ENCODE results near the gene DNAH3. TPM values are rescaled to one million over a fixed set of nuclear protein-coding genes. Genes with fewer than 3 reads are reported as not detected.
"Not testable (repeated sequence)": the region's sequence is repeated elsewhere in the genome, so short reads cannot be mapped to it uniquely, and the experiment has no call there.

DNAH3 gene
- total RNA-seq, 1 experiment from 2014 or later = not detected

DNA sequence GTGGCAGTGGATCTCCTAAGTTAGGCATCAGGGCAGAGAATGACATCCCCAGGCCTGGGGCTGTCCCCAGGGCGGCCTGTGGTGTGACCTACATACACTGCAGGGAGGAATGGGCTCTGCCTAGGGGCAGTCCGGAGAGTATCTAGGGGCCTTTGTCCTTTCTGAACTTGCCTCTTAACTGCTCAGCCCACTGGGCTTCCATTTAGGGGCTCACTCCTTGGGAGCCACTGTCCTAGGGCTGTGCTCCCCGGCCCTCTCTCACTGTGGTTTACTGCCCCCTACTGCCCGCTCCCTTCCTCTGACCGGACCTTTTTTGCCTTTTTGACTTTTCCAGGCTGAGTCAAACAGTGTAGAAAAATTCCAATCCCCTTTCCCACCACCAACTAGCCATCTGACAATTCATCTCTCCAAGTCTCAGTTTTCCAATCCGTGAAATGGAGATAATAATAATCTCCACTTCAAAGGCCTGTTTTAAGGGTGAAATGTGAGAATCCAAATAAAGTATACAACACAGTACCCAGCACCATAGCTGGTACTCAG is 66.8 kb downstream of the DNAH3 start:
- peak; percentile 45 for DNase-seq (ENCODE audit: low spot score)
- in situ Hi-C loops (cut with HindIII; ENCODE audit: low sequenced_read_pairs) = no loop called here

GRCh38 chr16:21081329-21081728 is 69.3 kb downstream of the DNAH3 start:
- in situ Hi-C loops (cut with HindIII; ENCODE audit: low sequenced_read_pairs) = no loop called here
- DNase-seq (ENCODE audit: low spot score) = no peak

- in situ Hi-C loops (cut with HindIII; ENCODE audit: low sequenced_read_pairs) = no loop called here
- DNase-seq (ENCODE audit: low spot score) = no peak
These were observed 72.1 kb downstream of the DNAH3 start for GRCh38 chr16:21078563-21078962.

DNA sequence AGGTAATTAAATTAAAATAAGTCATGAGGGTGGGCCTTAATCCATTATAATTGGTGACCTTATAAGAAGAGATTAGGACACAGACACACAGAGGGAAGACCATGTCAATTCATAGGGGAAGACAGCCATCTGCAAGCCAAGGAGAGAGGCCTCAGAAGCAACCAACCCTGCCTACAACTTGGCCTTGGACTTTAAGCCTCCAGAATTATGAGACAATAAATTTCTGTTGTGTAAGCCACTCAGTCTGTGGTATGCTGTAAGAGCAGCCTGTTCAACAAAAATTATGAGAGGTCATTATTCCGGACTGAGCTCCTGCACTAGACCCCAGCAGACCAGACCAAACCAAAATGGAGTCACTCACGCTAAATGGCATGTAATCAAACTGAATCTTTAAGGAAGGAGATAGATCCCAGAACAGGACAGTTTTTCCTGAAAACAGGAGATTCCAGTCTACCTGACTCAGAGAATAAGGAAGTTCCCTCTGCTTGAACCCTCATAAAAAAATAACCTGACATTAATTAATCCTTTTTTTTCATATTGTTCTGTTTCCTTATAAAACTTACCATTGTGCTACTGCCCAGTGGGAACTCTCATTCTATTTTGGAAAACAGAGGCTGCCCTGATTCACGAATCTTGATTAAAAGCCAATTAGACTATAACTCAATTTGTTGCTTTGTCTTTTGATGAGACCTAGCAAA is 74.3 kb downstream of the DNAH3 start:
- in situ Hi-C loops (cut with HindIII; ENCODE audit: low sequenced_read_pairs) = no loop called here
- no peak for DNase-seq (ENCODE audit: low spot score)

DNA sequence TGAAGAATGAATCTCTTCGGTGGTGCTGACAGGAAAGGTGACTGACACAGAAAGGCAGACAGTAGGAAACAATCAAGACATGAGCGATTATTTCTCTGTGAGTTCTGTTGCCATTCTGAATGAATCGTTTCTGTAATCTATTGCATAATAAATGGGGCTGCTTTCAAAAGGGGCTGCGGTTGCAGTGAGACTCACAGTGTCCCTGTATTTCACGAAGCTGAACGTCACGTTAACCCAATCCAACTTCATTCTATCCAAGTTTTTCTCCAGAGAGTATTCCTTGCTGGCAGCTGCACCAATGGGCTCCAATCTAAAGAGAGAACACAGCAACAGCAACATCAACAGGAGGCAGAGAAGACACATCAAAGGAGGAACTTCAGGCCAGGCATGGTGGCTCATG is 75.4 kb downstream of the DNAH3 start:
- in situ Hi-C loops (cut with HindIII; ENCODE audit: low sequenced_read_pairs) = no loop called here
- DNase-seq (ENCODE audit: low spot score) = no peak

DNA sequence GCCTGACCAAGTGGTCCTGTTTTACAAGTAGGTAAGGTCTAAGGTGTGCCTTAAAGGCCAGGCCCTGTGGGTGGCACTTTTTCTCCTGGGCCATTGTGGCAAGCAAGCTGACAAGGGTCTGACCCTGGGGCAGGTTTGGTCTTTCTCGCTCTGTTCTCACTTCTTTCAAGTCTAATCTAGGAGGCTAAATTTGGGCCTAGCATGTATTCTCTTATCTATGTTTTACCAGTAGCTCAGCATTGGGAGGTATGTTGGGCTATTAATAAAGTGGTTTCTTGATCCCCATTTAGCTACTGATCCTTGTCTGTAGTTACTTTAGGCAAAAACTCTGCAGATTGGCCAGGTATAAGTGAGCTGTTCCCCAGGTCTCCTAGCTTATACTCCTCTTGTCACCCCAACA is 77.7 kb downstream of the DNAH3 start:
- in situ Hi-C loops (cut with HindIII; ENCODE audit: low sequenced_read_pairs) = no loop called here
- no peak for DNase-seq (ENCODE audit: low spot score)

- in situ Hi-C loops (cut with HindIII; ENCODE audit: low sequenced_read_pairs) = no loop called here
- DNase-seq (ENCODE audit: low spot score) = no peak
These were observed 78.9 kb downstream of the DNAH3 start for GRCh38 chr16:21071741-21072140.

- in situ Hi-C loops (cut with HindIII; ENCODE audit: low sequenced_read_pairs) = no loop called here
- no peak for DNase-seq (ENCODE audit: low spot score)
These were observed 80.1 kb downstream of the DNAH3 start for GRCh38 chr16:21070564-21070963.

DNA sequence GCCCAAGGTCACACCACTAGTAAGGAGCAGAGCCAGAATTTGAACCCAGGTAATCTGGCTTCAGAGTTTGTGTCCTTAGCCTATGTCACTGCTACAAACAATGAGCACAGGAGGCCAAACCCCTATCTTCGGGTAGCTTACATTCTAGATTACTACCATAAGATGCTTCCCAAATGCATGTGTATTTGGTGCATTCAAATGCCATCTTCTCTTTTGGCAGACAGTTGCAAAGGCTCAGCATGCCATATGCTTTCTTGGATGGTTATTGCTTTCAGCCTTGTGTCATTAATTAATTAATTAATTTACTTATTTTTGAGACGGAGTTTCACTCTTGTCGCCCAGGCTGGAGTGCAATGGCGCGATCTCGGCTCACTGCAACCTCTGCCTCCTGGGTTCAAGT is 80.7 kb downstream of the DNAH3 start:
- in situ Hi-C loops (cut with HindIII; ENCODE audit: low sequenced_read_pairs) = no loop called here

GRCh38 chr16:21064203-21064602 is 86.4 kb downstream of the DNAH3 start:
- in situ Hi-C loops (cut with HindIII; ENCODE audit: low sequenced_read_pairs) = no loop called here
- DNase-seq (ENCODE audit: low spot score) = no peak

More for the DNA sequence above, 80.7 kb downstream of the DNAH3 start:
- DNase-seq (ENCODE audit: low spot score) = peak; percentile 63

GRCh38 chr16:21063314-21063713 is 87.3 kb downstream of the DNAH3 start:
- in situ Hi-C loops (cut with HindIII; ENCODE audit: low sequenced_read_pairs) = not testable (repeated sequence)

DNA sequence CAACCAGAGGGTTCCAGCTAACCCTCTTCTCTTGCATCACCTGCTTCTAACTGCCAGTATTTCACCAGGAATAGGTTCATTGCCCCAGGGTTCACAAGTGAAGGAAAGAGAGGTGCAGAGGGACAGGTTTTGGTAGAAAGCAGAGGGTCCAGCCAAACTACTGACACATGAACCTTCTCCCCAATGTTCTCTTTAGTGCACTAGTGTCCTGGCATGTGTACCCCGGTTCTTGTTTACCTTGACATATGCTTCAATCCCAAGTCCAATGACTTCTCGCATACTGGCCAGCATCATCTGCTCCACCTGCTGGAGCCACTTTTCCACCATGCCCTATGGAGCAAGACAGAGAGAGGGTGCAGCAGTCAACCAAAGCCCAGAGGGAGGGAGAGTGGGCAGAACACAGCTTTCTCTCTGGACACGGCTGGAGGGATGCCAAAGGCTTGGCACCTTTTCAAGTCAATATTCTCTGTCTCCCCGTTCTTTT is 90.6 kb downstream of the DNAH3 start:
- DNase-seq (ENCODE audit: low spot score) = peak; percentile 31
- in situ Hi-C loops (cut with HindIII; ENCODE audit: low sequenced_read_pairs) = no loop called here

More at GRCh38 chr16:21063314-21063713, 87.3 kb downstream of the DNAH3 start:
- not testable (repeated sequence) for DNase-seq (ENCODE audit: low spot score)

GRCh38 chr16:21057875-21058274 is 92.8 kb downstream of the DNAH3 start:
- in situ Hi-C loops (cut with HindIII; ENCODE audit: low sequenced_read_pairs) = no loop called here
- no peak for DNase-seq (ENCODE audit: low spot score)

DNA sequence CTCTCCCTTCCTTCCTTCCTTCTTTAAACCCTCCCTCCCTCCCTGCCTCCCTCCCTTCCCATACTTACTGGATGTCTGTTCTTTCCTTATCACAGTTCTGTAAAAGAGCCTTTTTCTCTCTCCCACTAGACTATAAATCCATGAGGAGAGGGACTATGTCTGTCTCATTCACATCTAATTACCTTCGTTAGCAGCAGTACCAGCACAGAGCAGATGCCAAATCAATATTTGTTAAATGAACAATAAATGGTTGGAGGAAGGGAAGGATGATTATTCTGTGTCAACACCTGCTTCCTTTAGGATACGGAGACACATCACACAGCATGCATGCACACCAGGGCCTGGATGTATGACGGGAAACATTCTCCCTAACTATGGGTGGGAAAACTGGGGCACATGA is 94.2 kb downstream of the DNAH3 start:
- in situ Hi-C loops (cut with HindIII; ENCODE audit: low sequenced_read_pairs) = no loop called here

DNA sequence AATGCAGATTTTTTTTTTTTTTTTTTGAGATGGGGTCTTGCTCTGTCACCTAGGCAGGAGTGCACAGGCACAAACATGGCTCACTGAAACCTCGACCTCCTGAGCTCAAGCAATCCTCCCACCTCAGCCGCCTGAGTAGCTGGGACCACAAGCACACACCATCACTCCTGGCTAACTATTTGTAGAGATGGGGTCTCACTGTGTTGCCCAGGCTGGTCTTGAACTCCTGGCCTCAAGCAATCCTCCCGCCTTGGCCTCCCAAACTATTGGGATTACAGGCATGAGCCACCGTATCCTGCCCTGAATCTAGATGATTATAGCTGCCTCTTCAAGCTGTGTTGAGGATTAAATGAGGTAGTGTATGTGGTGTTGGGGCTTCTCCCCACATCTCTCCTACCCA is 94.9 kb downstream of the DNAH3 start:
- DNase-seq (ENCODE audit: low spot score); in situ Hi-C loops (cut with HindIII; ENCODE audit: low sequenced_read_pairs): not testable (repeated sequence)

More for the DNA sequence above, 94.2 kb downstream of the DNAH3 start:
- no peak for DNase-seq (ENCODE audit: low spot score)

GRCh38 chr16:21053590-21053989 is 97.1 kb downstream of the DNAH3 start:
- DNase-seq (ENCODE audit: low spot score) = no peak
- in situ Hi-C loops (cut with HindIII; ENCODE audit: low sequenced_read_pairs) = no loop called here

DNA sequence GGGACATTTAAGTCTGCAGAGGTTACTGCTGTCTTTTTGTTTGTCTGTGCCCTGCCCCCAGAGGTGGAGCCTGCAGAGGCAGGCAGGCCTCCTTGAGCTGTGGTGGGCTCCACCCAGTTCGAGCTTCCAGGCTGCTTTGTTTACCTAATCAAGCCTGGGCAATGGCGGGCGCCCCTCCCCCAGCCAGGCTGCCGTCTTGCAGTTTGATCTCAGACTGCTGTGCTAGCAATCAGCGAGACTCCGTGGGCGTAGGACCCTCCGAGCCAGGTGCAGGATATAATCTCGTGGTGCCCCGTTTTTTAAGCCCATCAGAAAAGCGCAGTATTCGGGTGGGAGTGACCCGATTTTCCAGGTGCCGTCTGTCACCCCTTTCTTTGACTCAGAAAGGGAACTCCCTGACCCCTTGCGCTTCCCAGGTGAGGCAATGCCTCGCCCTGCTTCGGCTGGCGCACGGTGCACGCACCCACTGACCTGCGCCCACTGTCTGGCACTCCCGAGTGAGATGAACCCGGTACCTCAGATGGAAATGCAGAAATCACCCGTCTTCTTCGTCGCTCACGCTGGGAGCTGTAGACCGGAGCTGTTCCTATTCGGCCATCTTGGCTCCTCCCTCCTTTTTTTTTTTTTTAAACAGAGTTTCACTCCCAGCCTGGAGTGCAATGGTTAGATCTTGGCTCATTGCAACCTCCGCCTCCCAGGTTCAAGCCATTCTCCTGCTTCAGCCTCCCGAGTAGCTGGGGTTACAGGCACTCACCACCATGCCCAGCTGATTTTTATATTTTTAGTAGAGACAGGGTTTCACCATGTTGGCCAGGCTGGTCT is 102.3 kb downstream of the DNAH3 start:
- DNase-seq (ENCODE audit: low spot score); in situ Hi-C loops (cut with HindIII; ENCODE audit: low sequenced_read_pairs): not testable (repeated sequence)

DNA sequence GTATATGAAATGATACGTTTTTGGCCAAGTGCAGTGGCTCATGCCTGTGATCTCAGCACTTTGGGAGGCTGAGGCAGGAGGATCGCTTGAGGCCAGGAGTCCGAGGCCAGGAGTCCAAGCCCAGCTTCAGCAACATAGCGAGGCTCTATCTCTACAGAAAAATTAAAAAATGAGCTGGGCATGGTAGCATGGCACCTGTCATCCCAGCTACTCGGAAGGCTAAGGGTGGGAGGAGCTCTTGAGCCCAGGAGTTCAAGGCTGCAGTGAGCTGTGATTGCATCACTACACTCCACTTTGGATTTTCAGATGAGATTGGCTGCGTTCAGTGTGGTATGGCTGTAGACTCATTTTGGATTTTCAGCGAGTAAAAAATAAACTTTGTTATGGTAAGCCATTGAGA is 112.4 kb downstream of the DNAH3 start:
- DNase-seq (ENCODE audit: low spot score) = no peak
- in situ Hi-C loops (cut with HindIII; ENCODE audit: low sequenced_read_pairs) = no loop called here

DNA sequence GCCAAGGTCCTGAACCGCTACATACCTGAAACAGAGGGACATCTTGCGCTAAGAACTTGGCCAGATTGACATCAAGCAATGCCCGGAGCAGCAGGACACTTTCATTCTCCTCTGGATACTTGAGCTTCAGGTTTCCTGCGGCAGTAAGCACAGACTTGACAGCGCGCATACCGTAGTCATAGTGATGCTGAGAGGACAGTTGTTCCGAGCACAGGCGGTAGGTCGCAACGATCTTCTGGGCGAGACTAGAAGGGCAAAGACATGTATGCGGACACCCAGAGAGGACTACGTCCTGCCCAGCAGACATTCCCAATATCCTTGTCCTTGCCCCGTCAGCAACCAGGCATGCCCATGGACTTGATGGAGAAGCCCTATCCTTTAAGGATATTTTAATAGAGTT is 112.9 kb downstream of the DNAH3 start:
- in situ Hi-C loops (cut with HindIII; ENCODE audit: low sequenced_read_pairs) = no loop called here

DNA sequence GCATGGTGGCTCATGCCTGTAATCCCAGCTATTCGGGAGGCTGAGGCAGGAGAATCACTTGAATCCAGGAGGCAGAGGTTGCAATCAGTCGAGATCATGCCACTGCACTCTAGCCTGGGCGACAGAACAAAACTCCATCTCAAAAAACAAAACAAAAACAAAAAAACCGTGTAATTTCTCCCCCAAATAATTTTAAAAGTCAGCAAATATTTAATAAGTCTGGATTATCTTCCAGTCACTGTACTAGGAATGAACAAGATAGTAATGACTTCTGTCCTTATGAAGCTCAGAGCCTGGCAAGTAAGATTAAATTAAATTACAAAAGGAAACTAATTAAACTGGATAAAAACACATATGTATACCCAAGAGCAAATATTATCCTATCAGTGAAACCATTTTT is 113.5 kb downstream of the DNAH3 start:
- DNase-seq (ENCODE audit: low spot score) = no peak
- in situ Hi-C loops (cut with HindIII; ENCODE audit: low sequenced_read_pairs) = no loop called here

More for the DNA sequence above, 112.9 kb downstream of the DNAH3 start:
- peak; percentile 52 for DNase-seq (ENCODE audit: low spot score)

All from G401 (cell line).